Stomach (tissue), 9 donors: Measurements from ENCODE around the gene CRABP1. TPM values are rescaled to one million over a fixed set of nuclear protein-coding genes. Genes with fewer than 3 reads are reported as not detected.

Experiments used
- DNase-seq, 2 donors: peaks; one replicate each; pipeline versions ENCODE4 v3.0.0 to v3.0.0-alpha.2; 2013 to 2019
- H3K27ac ChIP-seq, 5 donors: fragments of 200-600 bp in 4 of 5; sonication (generic) in 4 of 5; one replicate each; pipeline ENCODE4 v1.5.1; 2013 to 2019; ENCODE audit warnings: mild to moderate bottlenecking in 1 of 5, moderate library complexity in 1 of 5
- H3K27me3 ChIP-seq, 3 donors: fragments of 200-600 bp; sonication (generic); one replicate each; pipeline ENCODE4 v1.5.1; 2017 to 2019; ENCODE audit warnings: mixed run types in 1 of 3
- H3K36me3 ChIP-seq, 4 donors: fragments of 200-600 bp; sonication (generic); 1 replicate in 3 of 4; 2 replicates in 1 of 4; pipeline ENCODE4 v1.5.1; 2016 to 2019
- H3K4me1 ChIP-seq, 4 donors: fragments of 200-600 bp; sonication (generic); one replicate each; pipeline ENCODE4 v1.5.1; 2016 to 2019
- H3K4me3 ChIP-seq, 4 donors: fragments of 200-600 bp; sonication (generic) in 3 of 4; one replicate each; pipeline ENCODE4 v1.5.1; 2016 to 2019; ENCODE audit warnings: mild to moderate bottlenecking in 1 of 4
- H3K9me3 ChIP-seq, 4 donors: fragments of 200-600 bp; sonication (generic); one replicate each; pipeline ENCODE4 v1.5.1; 2016 to 2019
- CTCF ChIP-seq, 7 experiments: fragments of 450-650 bp in 4 of 7; fragments of 200-600 bp in 3 of 7; sonication (generic) in 3 of 7; IDR thresholded peaks; one replicate each; pipeline ENCODE4 v1.5.1; 2016 to 2019; ENCODE audit warnings: antibody characterized with exemption in 7 of 7, control low read depth in 2 of 7, mild to moderate bottlenecking in 1 of 7
- EP300 ChIP-seq: sonication (generic); formaldehyde crosslinking; IDR thresholded peaks from one replicate; pipeline ENCODE4 v1.6.1; 2017; ENCODE audit warnings: antibody characterized with exemption
- POLR2A ChIP-seq, 4 donors: fragments of 450-650 bp; IDR thresholded peaks; one replicate each; pipeline ENCODE4 v1.6.1; 2016; ENCODE audit warnings: antibody characterized with exemption in 4 of 4, control low read depth in 2 of 4, mild to moderate bottlenecking in 1 of 4, moderate library complexity in 1 of 4
- POLR2AphosphoS5 ChIP-seq, 3 donors: sonication (generic); formaldehyde crosslinking; IDR thresholded peaks; one replicate each; pipeline ENCODE4 v1.6.1; 2016; ENCODE audit warnings: antibody characterized with exemption in 3 of 3
- WGBS, 5 donors: extraction: QIAGEN DNeasy Blood & Tissue Kit in 3 of 5; methylation state at CpG; one replicate each; pipeline versions ENCODE4 v1.1.5 to v1.1.7; 2013 to 2018; 5-methylcytosine and 5-hydroxymethylcytosine counted together
- intact Hi-C: fragments of 100-400 bp; cut with DNase I; formaldehyde crosslinking; loops from one replicate; pipeline ENCODE4 v1.15.1; 2023; ENCODE audit warnings: low total_unique reads
- polyA plus RNA-seq, 3 donors: library from polyadenylated mRNA; stranded (reverse); fragments of 200-250 nt; gene quantifications; one replicate each; pipeline ENCODE4 v1.2.3, GENCODE V29; 2013
- total RNA-seq, 5 donors: library from RNA; depleted of rRNA; stranded (reverse); fragments of >200 nt; gene quantifications; one replicate each; pipeline versions ENCODE4 v1.1.0 to v1.2.3, GENCODE V29; 2014 to 2016
- donor health status: healthy with polysubstance abuse.
- donor health status: Bipolar disorder and iron deficiency.
- donor health status: healthy.

The CRABP1 gene
- total and polyA plus RNA-seq, 8 donors, result 0.62 to 4.9 (median 2.8) TPM; not detected in 5

GRCh38 chr15:78299101-78299930 is 40.8 kb upstream of the CRABP1 start, which contains the start of gene SKIC8:
SKIC8 (minus strand) TSS chr15:78299609; CDS start chr15:78295686, 3,923 bp downstream.
- H3K4me1 ChIP-seq, result peaks cover 7 to 28% (median 19%) of the 10 kb centered on the region in 4 donors
- peak; percentile 89 to 99 (median 93) for TF ChIP-seq POLR2AphosphoS5 (IDR thresholded peaks at IDR 0.05)
- peak in 1 of 4 donors; percentile 78 for TF ChIP-seq POLR2A (IDR thresholded peaks at IDR 0.05)
- no peak for TF ChIP-seq EP300
- H3K36me3 ChIP-seq, result peaks cover 6 to 15% (median 7%) of the 10 kb centered on the region in 4 donors
- peaks cover 0 to 11% (median 5%) of the 10 kb centered on the region in 3 donors for H3K27me3 ChIP-seq
- peak within 1 kb of the TSS; percentile 72 to 95 (median 86) for H3K4me3 ChIP-seq
- intact Hi-C loops, result no loop called here
- H3K27ac ChIP-seq, result peak within 1 kb of the TSS; percentile 77 to 90 (median 82)
- WGBS, 5 donors, result 0 to 1% (median 1%) methylated on average over 33 to 55 of the region's 55 CpGs
- no peaks in the 10 kb centered on the region for H3K9me3 ChIP-seq
- peak; percentile 92 to 98 for DNase-seq

- H3K9me3 ChIP-seq, result no peaks in the 10 kb centered on the region
- H3K4me3 ChIP-seq, result no peak overlapping the region
- DNase-seq, result no peak
- intact Hi-C loops, result no loop called here
- peaks cover 7 to 28% (median 19%) of the 10 kb centered on the region in 4 donors for H3K4me1 ChIP-seq
- no peaks in the 10 kb centered on the region for H3K36me3 ChIP-seq
- peaks cover 0 to 28% (median 8%) of the 10 kb centered on the region in 3 donors for H3K27me3 ChIP-seq
- TF ChIP-seq EP300 (no peak), POLR2A (IDR thresholded peaks at IDR 0.05) (no peak), CTCF (IDR thresholded peaks at IDR 0.05) (no peak), POLR2AphosphoS5 (IDR thresholded peaks at IDR 0.05) (no peak)
- H3K27ac ChIP-seq, result no peak overlapping the region
These were observed 38.8 kb upstream of the CRABP1 start for GRCh38 chr15:78301326-78301725.

GRCh38 chr15:78301828-78302227 is 38.3 kb upstream of the CRABP1 start:
- no peak for DNase-seq
- Histone ChIP-seq H3K4me1 (peaks cover 7 to 24% (median 19%) of the 10 kb centered on the region in 4 donors), H3K4me3 (no peak overlapping the region), H3K36me3 (no peaks in the 10 kb centered on the region), H3K27me3 (peaks cover 0 to 33% (median 8%) of the 10 kb centered on the region in 3 donors), H3K27ac (no peak overlapping the region), H3K9me3 (no peaks in the 10 kb centered on the region)
- intact Hi-C loops, result no loop called here
- 22 to 38% (median 33%) methylated on average over 3 of the region's 3 CpGs for WGBS, 5 donors
- no peak for TF ChIP-seq EP300
- no peak for TF ChIP-seq CTCF (IDR thresholded peaks at IDR 0.05)
- no peak for TF ChIP-seq POLR2AphosphoS5 (IDR thresholded peaks at IDR 0.05)
- TF ChIP-seq POLR2A (IDR thresholded peaks at IDR 0.05), result no peak

GRCh38 chr15:78302579-78303312 is 37.4 kb upstream of the CRABP1 start:
- H3K9me3 ChIP-seq, result no peaks in the 10 kb centered on the region
- no peak overlapping the region for H3K4me3 ChIP-seq
- DNase-seq, result no peak
- H3K27me3 ChIP-seq, result peaks cover 0 to 40% (median 8%) of the 10 kb centered on the region in 3 donors
- H3K4me1 ChIP-seq, result peaks cover 7 to 20% (median 14%) of the 10 kb centered on the region in 4 donors
- TF ChIP-seq POLR2AphosphoS5 (IDR thresholded peaks at IDR 0.05), result no peak
- TF ChIP-seq POLR2A (IDR thresholded peaks at IDR 0.05), result no peak
- no peak for TF ChIP-seq EP300
- TF ChIP-seq CTCF (IDR thresholded peaks at IDR 0.05), result no peak
- no peak overlapping the region for H3K27ac ChIP-seq
- 69 to 74% (median 70%) methylated on average over 5 of the region's 5 CpGs for WGBS, 5 donors
- no peaks in the 10 kb centered on the region for H3K36me3 ChIP-seq
- intact Hi-C loops, result no loop called here
